H4 (cell line): ENCODE measurements around the gene MATCAP1. TPM values are rescaled to one million over a fixed set of nuclear protein-coding genes. Genes with fewer than 3 reads are reported as not detected.

Source experiments
- DNase-seq: peaks from one replicate; pipeline ENCODE4 v3.0.0-alpha.2; 2015; ENCODE audit warnings: low spot score
- total RNA-seq: library from RNA; depleted of rRNA; stranded (reverse); fragments of >200 nt; shearing (Covaris generic); gene quantifications from 2 replicates; pipeline ENCODE4 v1.2.3, GENCODE V29; 2014

MATCAP1 gene
- total RNA-seq, 1 experiment from 2014 or later: 3.5 TPM

DNA sequence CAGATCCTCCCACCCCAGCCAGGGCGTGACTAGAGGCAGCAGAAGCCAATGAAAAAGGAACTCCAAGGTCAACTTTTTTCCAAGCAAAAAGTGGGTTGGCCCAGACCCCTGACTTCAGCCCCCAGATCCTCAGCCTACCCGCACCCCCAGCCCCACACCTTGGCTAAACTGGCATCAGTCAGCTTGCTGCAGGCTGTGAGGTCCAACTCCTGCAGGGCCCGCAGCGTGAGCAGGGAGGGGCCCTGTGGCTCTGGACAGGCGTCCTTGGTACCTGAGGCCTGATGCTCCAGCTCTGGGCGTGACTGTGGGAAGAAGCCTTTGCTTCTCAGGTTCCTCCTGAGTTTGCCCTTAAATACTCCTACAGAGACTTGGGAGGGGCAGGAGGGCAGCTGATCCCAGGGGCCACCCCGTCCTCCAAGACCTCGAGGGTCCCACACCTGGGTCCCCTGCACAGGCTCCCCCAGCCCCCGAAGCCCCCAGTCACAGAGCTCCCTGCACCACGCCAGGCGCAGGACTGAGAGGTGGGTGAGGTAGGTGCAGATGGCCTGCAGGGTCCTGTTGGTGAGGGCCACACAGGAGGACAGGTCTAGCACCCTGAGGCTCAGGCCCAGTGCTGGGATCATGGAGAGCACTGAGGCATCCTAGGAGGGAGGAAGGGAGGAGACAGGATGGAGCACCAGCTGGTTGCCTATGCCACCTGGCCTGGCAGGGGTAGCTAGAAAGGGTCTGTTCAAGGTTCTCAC lies 24.6 kb upstream of the MATCAP1 start:
- no peak for DNase-seq

DNA sequence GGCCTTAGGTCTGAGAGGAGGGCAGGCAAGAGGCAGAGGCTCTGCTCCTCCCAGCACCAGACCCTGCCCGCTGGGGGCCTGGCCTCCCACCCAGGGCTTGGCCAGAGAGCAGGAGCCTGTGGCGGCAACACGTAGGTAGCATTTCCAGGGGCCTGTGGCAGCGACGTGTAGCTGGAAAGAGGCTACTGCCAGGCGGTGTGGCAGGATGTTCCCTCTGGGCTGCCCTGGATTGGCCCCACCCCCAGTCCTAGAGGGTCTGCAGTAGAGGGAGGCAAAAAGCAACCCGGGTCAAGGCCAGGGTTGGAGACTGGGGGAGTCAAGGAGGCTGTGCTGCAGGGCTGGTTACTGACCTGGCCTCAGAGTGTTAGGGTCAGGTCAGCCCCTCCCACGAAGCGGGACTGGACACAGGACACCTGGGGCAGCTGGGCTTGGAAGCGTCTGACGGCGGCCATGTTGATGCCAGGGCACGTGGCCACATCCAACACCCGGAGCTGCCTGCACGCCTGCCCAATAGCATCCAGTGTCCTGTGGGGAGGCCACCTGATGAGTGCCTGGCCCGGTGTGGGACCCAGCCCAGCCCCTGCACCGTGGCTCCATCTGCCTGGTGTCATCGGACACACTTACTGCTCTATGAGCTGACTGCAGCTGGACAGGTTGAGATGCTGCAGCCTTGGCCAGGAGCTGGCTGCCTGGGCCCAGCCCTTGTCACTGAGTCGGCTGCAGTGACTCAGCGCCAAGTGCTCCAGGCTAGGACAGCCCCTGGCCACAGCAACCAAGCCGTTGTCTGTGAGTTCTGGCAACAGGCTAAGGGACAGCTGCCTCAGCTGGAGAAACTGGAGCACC lies 23.7 kb upstream of the MATCAP1 start:
- peak; percentile 43 for DNase-seq

DNA sequence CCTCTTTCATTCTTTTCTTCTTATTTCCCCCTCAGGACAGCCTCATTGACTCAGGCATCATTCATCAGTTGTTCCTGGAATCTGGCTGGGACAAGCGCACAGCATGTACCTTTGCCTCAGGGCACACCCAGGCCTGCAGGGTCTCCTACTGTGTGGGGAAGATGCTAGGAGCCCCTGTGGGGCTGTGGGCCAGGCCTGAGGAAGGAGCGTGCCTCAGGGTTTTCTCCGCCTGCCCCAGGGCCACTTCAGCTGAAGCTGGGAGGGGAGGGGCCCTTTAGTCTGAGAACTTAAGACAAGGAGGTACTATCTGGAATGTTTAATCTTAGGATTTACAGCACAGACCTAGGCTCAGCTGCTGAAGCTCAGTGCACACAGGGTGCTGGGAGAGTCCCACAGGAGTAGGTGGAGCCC lies 23.1 kb upstream of the MATCAP1 start:
- DNase-seq: no peak

DNA sequence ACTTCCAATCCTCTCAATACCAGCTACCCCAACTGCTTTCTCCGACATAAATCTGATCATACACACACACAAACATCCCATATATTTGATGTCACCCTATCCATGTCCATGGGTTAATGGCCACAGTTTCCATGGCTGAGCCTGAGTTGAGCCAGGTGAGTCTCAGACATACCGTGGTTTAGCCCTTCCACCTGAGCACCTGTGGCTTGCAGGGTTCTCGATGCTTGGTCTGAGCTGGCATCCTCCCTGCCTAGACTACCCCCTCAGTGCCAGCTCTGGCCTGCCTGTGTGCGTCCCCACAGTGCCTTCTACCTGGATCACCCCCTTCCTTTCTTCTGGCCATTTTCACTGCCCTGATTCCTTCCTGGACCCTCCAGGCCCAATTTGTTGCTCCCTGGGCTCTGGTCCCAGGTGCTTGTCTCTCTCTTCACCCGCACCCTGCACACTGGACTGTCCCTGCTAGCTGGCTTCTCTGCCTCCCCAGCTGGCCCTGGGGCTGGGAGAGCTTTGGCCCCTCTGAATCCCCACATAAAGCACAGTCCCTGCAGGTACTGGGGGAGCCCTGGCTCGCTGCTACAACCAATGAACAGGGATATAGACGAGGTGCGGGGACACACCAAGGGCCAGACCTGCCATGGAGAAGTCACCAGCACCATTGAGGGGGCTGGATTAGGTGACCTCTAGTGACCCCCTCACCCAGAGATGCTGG lies 22.5 kb upstream of the MATCAP1 start:
- DNase-seq: no peak

DNA sequence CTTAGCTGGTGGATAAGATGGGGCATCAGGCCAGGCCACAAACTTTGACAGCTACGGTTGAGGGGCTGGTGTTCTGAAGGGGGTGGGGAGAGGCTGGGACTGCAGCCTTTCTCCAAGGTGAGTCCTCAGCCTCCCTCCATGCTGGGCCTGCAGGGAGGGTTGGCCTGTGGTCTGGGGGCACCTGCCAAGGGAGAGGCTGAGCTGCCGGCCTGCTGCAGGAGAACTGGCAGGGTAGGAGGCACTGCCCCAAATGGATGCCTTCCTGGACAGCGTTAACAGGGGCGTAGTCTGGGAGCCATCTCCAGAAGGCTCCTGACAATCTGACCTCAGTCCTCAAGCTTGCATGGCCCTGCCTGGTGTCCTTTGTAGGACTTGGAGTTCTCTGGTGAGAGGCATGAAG lies 20.3 kb upstream of the MATCAP1 start:
- DNase-seq: no peak

DNA sequence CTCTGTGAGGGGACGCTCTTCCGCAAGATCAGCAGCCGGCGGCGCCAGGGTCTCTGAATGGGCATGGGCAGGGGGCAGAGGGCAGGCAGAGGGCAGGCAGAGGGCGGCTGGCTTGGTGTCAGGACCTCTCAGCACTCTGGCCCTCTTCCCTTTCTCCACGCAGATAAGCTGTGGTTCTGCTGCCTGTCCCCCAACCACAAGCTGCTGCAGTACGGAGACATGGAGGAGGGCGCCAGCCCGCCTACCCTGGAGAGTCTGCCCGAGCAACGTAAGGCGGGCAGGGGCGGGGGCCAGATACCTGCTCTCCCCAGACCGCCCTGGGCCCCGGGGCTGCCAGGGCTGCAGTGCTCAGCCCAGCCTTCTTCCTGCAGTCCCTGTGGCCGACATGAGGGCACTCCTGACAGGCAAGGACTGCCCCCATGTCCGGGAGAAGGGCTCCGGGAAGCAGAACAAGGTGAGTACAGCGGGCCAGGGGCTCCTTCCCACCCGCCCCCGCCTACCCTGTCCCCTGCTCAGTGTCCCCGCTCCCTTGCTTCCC lies 19.3 kb upstream of the MATCAP1 start:
- no peak for DNase-seq

DNA sequence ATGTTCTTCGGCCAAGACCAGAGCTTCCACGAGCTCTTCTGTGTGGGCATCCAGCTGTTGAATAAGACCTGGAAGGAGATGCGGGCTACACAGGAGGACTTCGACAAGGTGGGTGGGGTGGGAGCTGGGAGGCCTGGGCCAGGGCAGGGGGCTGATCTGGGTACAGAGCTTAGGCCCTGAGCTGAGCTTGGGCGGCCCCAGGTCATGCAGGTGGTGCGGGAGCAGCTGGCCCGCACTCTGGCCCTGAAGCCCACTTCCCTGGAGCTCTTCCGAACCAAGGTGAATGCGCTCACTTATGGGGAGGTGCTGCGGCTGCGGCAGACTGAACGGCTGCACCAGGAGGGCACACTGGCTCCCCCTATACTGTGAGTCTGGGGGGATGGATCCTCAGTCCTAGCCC lies 18.7 kb upstream of the MATCAP1 start:
- no peak for DNase-seq

DNA sequence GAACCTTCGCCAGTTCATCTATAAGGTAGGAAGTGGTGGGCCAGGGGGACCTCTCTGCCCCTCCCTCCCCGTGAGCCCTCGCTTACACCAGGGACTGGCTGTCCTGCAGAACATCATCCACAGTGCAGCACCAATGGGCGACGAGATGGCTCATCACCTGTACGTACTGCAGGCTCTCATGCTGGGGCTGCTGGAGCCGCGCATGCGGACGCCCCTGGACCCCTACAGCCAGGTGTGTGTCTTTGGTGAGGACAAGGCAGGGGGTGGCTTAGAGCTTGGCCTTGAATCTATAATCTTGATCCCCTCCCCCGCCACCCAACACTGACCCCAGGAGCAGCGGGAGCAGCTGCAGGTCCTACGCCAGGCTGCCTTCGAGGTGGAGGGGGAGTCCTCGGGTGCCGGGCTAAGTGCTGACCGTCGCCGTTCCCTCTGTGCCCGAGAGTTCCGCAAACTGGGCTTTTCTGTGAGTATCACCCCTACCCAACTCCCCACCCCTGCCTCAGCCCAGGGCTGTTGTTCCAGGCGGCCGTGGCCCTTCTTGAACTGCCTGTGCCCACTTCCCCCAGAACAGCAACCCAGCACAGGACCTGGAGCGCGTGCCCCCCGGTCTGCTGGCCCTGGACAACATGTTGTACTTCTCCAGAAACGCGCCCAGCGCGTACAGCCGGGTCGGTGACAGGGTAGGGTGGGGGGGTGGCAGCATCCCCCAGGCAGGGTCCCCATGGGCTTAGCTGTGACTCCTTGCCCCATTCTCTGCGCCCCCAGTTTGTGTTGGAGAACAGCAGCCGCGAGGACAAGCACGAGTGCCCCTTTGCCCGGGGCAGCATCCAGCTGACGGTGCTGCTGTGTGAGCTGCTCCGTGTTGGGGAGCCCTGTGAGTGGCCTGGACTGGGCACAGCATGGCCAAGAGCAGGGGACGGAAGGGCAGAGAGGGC lies 17.9 kb upstream of the MATCAP1 start:
- no peak for DNase-seq

DNA sequence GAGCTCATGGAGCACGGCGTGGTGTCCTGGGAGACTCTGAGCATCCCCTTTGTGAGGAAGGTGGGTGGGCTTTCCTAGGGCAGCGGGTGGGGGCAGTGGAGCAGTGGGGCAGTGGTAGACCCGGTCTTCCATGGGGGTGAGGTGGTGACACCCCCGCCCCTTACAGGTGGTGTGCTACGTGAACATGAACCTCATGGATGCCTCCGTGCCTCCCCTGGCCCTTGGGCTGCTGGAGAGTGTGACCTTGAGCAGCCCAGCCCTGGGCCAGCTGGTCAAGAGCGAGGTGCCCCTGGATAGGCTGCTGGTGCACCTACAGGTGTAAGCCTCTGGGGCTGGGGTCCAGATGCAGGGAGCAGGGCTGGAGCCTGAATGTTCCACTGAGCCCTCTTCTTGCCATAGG lies 16.7 kb upstream of the MATCAP1 start:
- no peak for DNase-seq

DNA sequence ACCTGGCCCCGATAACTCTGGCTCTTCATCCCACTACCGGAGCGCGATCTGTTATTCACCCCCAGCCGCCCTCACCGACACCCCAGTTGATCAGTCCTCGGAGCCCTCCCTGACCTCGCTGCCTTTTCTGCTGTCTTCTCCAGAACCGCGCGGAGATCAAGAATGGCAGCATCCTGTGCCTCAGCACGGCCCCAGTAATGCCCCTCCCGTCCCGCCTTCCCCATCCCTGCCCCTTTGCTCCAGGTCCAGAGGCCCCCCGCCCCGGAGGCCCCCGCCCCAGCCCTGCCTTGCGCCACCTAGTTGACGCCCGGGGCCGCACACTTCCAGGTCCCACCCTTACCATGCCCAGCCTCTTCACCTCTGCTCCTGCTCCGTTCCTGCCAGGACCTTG lies 16.0 kb upstream of the MATCAP1 start:
- no peak for DNase-seq

DNA sequence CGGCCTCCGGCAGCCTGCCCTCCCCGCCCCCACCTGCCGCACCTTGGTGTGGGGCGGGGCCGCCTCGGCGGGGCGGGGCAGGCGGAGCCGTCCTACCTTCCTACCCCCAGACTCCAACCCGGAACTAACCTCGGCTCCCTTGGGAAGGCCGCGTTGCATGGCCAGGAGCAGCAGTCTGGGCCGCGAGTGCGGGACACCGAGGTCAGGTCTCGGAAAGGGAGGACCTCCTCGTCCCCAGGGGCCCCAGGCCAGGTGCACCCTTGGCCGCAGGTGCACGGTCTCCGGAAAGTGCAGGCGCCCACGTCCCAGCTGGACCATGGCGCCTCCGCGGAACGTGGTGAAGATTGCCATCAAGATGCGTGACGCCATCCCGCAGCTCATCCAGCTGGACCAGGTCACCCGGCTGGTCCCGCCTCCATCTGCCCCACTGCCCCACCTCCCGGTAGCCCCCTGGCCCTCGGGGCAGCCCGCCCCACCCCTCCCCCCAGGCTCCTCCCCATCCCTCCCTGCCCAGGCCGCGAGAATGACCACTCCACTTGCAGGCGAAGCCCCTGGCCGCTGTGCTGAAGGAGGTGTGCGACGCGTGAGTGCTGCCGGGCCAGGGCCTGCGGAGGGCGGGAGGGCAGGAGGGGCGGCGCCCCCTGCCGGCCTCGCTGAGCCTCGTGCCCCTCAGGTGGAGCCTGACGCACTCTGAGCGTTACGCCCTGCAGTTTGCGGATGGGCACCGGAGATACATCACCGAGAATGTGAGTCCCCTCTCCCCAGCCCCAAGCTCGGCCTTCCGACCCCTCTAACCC lies 15.4 kb upstream of the MATCAP1 start, which contains the start of gene ELMO3:
TSS of gene ELMO3 (plus strand) at position 121 of the 797 bp plus-strand sequence. CDS start at position 317, 196 bp downstream.
- no peak for DNase-seq

DNA sequence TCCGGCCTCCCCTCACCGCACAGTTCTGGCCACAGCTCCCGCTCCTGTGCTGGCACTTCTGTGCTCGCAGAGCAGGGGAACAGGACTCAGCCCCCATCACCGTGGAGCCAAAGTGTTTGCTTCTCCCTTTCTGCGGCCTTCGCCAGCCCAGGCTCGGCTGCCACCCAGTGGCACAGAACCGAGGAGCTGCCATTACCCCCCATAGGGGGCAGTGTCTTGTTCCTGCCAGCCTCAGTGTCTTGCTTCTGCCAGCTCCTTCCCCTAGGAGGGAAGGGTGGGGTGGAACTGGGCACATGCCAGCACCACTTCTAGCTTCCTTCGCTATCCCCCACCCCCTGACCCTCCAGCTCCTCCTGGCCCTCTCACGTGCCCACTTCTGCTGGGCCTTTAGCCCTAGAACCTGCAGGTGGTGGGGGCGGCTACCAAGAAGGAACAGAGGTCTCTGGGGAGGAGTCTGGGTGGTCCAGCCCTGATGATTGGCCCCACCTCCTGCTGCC lies 14.5 kb upstream of the MATCAP1 start:
- no peak for DNase-seq

DNA sequence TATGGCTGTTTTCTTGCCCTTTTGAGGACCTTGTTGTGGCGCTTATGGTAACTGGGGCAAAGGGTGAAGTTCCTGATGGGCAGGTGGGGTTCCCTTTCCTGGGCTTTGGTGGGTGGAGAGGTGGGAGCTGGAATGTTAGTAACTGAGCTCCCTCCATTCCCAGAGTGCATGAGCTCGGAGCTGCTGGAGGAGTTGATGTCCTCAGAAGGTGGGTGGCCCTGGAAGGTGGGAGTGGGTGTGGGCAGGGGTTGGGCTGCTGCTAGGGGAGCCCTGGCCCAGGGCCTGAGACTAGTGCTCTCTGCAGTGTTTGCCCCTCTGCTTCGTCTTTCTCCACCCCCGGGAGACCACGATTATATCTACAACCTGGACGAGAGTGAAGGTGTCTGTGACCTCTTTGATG lies 13.9 kb upstream of the MATCAP1 start:
- no peak for DNase-seq

DNA sequence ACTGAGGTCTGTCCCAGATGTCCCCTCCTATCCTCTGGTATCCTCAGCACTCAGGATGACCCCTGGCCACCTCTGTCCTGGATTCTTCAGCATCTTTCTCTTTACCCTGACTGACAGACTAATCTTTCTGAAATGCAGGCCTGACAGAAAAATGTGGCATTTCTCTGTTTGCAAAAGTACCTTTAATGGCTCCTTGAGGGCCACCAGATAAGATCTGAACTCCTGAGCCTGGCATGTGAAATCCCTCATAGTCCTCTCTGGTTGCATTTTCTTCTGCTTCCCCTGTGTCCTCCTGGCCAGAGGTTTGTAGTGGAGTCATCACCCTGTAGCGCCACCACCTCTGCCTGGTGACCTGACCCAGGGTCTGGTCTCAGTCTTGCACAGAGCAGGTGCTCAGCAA lies 13.1 kb upstream of the MATCAP1 start:
- DNase-seq: no peak

DNA sequence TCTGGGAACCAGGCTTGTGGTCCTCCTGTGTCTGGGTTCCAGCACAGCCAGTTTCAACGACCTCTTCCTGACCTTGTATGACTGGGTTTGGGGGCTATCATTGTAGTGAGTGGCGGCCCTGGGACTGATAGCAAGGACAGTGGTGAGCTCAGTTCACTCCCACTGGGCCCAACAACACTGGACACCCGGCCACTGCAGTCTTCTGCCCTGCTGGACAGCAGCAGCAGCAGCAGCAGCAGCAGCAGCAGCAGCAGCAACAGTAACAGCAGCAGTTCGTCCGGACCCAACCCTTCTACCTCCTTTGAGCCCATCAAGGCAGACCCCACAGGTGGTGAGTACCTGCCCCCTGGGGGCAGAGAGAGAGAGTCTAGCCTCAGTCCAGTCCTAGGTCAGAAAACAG lies 11.9 kb upstream of the MATCAP1 start:
- DNase-seq: no peak

DNA sequence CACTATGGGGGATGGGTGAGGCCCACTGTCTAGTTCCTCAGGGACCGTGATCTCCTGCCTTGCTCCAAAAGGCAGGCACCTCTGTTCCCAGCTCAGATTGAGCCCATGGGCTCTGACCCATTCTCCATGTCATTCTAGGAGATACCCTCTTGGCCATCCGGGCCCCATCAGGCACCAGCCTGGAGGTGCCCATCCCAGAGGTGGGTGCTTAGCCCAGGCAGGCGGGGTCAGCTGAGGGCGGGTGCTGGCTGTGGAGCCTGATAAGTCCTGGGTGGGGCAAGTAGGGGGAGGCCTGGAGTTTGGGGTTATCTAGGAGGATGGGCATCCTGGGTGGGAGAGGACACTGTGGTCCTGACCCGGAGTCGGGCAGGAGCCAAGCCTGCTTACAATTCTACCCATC lies 10.5 kb upstream of the MATCAP1 start:
- DNase-seq: no peak

DNA sequence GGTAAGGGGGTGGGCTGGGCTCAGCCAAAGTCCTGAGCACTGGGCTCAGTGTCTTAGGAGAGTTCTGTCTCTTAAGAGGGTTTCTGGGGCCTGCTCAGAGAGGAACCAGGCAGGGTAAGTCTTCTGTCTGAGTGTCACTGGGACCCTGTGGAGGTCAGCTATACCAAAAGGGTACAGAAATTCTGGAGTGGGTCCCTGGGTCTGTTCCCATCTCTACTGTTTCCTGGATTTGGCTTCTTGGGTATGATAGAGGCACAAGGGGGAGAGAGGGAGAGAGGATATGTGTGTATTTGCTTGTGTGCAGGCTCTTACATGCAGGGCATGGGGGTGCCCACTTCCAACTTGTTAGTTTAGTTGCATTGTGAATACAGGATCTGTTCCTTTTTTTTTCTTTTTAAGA lies 9.8 kb upstream of the MATCAP1 start:
- no peak for DNase-seq

DNA sequence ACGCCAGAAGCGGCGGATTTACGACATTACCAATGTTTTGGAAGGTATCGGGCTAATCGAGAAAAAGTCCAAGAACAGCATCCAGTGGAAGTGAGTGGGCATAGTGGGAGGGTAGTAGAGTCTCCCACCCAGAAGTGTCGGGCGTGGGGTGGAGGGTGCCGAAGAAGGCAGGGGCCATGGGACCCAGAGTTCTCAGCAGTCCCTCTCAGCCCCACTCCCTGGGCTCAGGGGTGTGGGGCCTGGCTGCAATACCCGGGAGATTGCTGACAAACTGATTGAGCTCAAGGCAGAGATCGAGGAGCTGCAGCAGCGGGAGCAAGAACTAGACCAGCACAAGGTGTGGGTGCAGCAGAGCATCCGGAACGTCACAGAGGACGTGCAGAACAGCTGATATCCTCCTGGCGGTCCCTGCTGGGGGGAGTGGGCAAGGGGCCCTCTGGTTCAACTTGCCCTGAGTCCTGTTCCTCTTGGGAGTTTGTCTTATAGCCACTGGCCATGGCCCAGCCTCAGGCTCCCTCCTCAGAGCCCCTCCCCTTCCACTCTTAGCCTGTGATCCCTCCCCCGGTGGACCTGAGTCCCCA lies 9.1 kb upstream of the MATCAP1 start:
- no peak for DNase-seq

DNA sequence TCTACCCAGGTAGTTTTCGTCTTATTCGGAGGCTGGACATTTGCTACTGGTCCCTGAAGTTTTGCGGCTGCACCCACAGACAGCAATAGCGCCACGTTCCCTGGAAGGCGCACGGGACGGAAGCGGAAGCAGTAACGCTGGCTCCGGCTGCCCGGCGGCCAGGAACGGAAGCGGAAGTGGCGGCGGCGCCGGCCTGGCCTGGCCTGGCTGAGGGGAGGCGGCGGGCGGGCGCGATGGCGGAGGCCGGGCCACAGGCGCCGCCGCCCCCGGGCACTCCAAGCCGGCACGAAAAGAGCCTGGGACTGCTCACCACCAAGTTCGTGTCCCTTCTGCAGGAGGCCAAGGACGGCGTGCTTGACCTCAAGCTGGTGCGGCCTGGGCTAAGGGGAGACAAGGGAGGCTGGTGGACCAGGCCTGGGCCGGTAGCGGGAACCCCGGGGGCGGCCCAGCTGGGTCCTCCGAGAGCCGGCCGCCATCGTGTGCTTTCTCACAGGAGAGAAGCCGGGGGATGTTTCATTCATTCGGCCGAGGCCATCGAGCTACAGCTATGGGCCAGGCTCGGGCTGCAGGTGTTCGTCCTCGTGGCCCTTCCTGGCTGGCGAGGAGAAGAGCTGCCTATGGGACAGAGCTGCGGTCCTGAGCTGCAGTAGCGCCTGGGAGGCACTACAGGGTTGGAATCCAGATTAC lies 8.4 kb upstream of the MATCAP1 start, which contains the start of gene E2F4:
TSS of gene E2F4 (plus strand) at position 161 of the 687 bp plus-strand sequence. CDS start at position 234, 73 bp downstream.
- peak; percentile 93 for DNase-seq
